B cell (primary cell): ENCODE data around the gene DCUN1D2.

ENCODE experiments used
- CTCF ChIP-seq: fragments of 200-600 bp; IDR thresholded peaks from one replicate; pipeline ENCODE4 v1.8.0; 2022; ENCODE audit warnings: antibody characterized with exemption, mild to moderate bottlenecking
- EZH2 ChIP-seq: IDR thresholded peaks from 2 replicates; pipeline ENCODE4 v1.6.1; 2012; ENCODE audit warnings: borderline replicate concordance, low read depth, mild to moderate bottlenecking, moderate library complexity, low read length; ENCODE audit not compliant: insufficient read depth, poor library complexity, severe bottlenecking

- no peak for TF ChIP-seq CTCF
- TF ChIP-seq EZH2 = no peak
Measured at GRCh38 chr13:113509989-113510388, 19.5 kb upstream of the DCUN1D2 start.
